ENCODE results near the gene PPP2R2B. TPM values are rescaled to one million over a fixed set of nuclear protein-coding genes. Genes with fewer than 3 reads are reported as not detected.

PPP2R2B gene
- total and polyA plus RNA-seq, 2 donors (not counting 1 experiment from before 2014, with no cell fraction given), result 0.67 to 1.5 TPM

- Histone ChIP-seq H3K27me3 (ENCODE audit: control insufficient read depth, insufficient read depth, low read length) (no peaks in the 10 kb centered on the region), H2AFZ (ENCODE audit: low read length) (no peak overlapping the region), H3K36me3 (ENCODE audit: control insufficient read depth, insufficient read depth, low read length) (no peaks in the 10 kb centered on the region), H3K9me3 (ENCODE audit: control insufficient read depth, insufficient read depth, low read depth, low read length) (no peaks in the 10 kb centered on the region), H4K20me1 (ENCODE audit: control insufficient read depth, extremely low read depth, insufficient read depth, low read length) (no peaks in the 10 kb centered on the region), H3K4me3 (replicated peaks in 1 of 4; ENCODE audit: control extremely low read depth in 1 of 4, insufficient read depth in 1 of 4, low read depth in 3 of 4, low read length in 4 of 4) (no peak overlapping the region), H3K9ac (ENCODE audit: insufficient read depth, low read length) (no peak overlapping the region), H3K4me2 (ENCODE audit: extremely low read depth, insufficient read depth, low read length) (no peak overlapping the region), H3K4me1 (ENCODE audit: control insufficient read depth, extremely low read depth, insufficient read depth, low read length) (no peaks in the 10 kb centered on the region), H3K79me2 (ENCODE audit: control insufficient read depth, insufficient read depth, low read length) (no peaks in the 10 kb centered on the region), H3K27ac (ENCODE audit: insufficient read depth, low read length) (no peak overlapping the region)
- TF ChIP-seq CTCF (conservative IDR thresholded peaks at IDR 0.05 in 1 of 2, IDR thresholded peaks at IDR 0.05 in 1 of 2; ENCODE audit: low read depth in 1 of 2, low read length in 2 of 2) (no peak), EZH2 (IDR thresholded peaks at IDR 0.05; ENCODE audit: low read length, missing control alignments) (no peak)
- DNase-seq (ENCODE audit: low read depth in 2 of 2), result no peak
Measured at GRCh38 chr5:146770546-146770945, 108.0 kb downstream of the PPP2R2B start.

- H2AFZ ChIP-seq (ENCODE audit: low read length), result no peak overlapping the region
- no peak overlapping the region for H3K4me3 ChIP-seq (replicated peaks in 1 of 4; ENCODE audit: control extremely low read depth in 1 of 4, insufficient read depth in 1 of 4, low read depth in 3 of 4, low read length in 4 of 4)
- no peaks in the 10 kb centered on the region for H3K36me3 ChIP-seq (ENCODE audit: control insufficient read depth, insufficient read depth, low read length)
- no peaks in the 10 kb centered on the region for H3K27me3 ChIP-seq (ENCODE audit: control insufficient read depth, insufficient read depth, low read length)
- H3K9me3 ChIP-seq (ENCODE audit: control insufficient read depth, insufficient read depth, low read depth, low read length), result no peaks in the 10 kb centered on the region
- TF ChIP-seq EZH2 (IDR thresholded peaks at IDR 0.05; ENCODE audit: low read length, missing control alignments) (no peak), CTCF (conservative IDR thresholded peaks at IDR 0.05 in 1 of 2, IDR thresholded peaks at IDR 0.05 in 1 of 2; ENCODE audit: low read depth in 1 of 2, low read length in 2 of 2) (no peak)
- no peaks in the 10 kb centered on the region for H3K79me2 ChIP-seq (ENCODE audit: control insufficient read depth, insufficient read depth, low read length)
- no peaks in the 10 kb centered on the region for H4K20me1 ChIP-seq (ENCODE audit: control insufficient read depth, extremely low read depth, insufficient read depth, low read length)
- H3K9ac ChIP-seq (ENCODE audit: insufficient read depth, low read length), result no peak overlapping the region
- no peak for DNase-seq (ENCODE audit: low read depth in 2 of 2)
- no peak overlapping the region for H3K4me2 ChIP-seq (ENCODE audit: extremely low read depth, insufficient read depth, low read length)
- no peaks in the 10 kb centered on the region for H3K4me1 ChIP-seq (ENCODE audit: control insufficient read depth, extremely low read depth, insufficient read depth, low read length)
- no peak overlapping the region for H3K27ac ChIP-seq (ENCODE audit: insufficient read depth, low read length)
Measured at GRCh38 chr5:146767534-146767933, 111.0 kb downstream of the PPP2R2B start.

GRCh38 chr5:146766013-146766412, 112.5 kb downstream of the PPP2R2B start:
- no peaks in the 10 kb centered on the region for H3K9me3 ChIP-seq (ENCODE audit: control insufficient read depth, insufficient read depth, low read depth, low read length)
- no peak overlapping the region for H3K27ac ChIP-seq (ENCODE audit: insufficient read depth, low read length)
- H3K4me3 ChIP-seq (replicated peaks in 1 of 4; ENCODE audit: control extremely low read depth in 1 of 4, insufficient read depth in 1 of 4, low read depth in 3 of 4, low read length in 4 of 4), result no peak overlapping the region
- H3K4me1 ChIP-seq (ENCODE audit: control insufficient read depth, extremely low read depth, insufficient read depth, low read length), result no peaks in the 10 kb centered on the region
- H3K36me3 ChIP-seq (ENCODE audit: control insufficient read depth, insufficient read depth, low read length), result no peaks in the 10 kb centered on the region
- no peaks in the 10 kb centered on the region for H3K27me3 ChIP-seq (ENCODE audit: control insufficient read depth, insufficient read depth, low read length)
- peak in 1 of 2 donors; percentile 75 for DNase-seq (ENCODE audit: low read depth in 2 of 2)
- H3K4me2 ChIP-seq (ENCODE audit: extremely low read depth, insufficient read depth, low read length), result no peak overlapping the region
- TF ChIP-seq EZH2 (IDR thresholded peaks at IDR 0.05; ENCODE audit: low read length, missing control alignments) (no peak), CTCF (conservative IDR thresholded peaks at IDR 0.05 in 1 of 2, IDR thresholded peaks at IDR 0.05 in 1 of 2; ENCODE audit: low read depth in 1 of 2, low read length in 2 of 2) (no peak)
- H2AFZ ChIP-seq (ENCODE audit: low read length), result no peak overlapping the region
- H3K79me2 ChIP-seq (ENCODE audit: control insufficient read depth, insufficient read depth, low read length), result no peaks in the 10 kb centered on the region
- H4K20me1 ChIP-seq (ENCODE audit: control insufficient read depth, extremely low read depth, insufficient read depth, low read length), result no peaks in the 10 kb centered on the region
- no peak overlapping the region for H3K9ac ChIP-seq (ENCODE audit: insufficient read depth, low read length)

Data from fibroblast of lung (primary cell).